HG03460 (cell line): Measurements from ENCODE around the gene ZMAT3.

ENCODE experiments used
- ATAC-seq: cut with Tn5 transposase; IDR thresholded peaks from one replicate; pipeline ENCODE4 v1.9.1; 2021; ENCODE audit not compliant: unreplicated experiment

Gene ZMAT3

DNA sequence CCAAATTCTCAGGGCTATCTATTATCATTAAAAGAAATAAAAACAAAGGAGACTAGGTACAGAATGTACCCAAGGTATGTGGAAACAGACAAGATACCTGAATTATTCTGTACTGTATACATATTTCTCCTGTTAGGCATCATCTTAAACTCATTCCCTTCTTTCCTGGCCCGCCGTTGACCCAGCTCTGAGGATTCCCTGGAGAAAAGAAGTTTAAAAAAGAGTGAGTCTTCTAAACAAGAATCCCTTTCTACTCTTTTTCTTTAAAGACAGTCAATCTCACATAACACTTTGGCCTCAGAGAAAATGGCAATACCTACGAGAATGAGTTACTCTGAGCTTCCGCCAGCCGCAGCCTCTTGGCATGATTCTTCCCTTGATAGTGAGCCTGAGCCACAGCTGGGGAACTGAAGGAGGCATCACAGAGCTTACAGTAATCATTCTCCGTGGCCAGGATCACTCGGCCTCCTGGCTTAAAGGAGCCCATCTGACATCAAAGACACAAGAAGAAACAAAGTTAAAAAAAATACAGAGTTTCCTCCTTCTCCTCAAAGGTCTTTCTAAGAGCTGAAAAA lies 44.2 kb downstream of the ZMAT3 start:
- ATAC-seq = no peak

DNA sequence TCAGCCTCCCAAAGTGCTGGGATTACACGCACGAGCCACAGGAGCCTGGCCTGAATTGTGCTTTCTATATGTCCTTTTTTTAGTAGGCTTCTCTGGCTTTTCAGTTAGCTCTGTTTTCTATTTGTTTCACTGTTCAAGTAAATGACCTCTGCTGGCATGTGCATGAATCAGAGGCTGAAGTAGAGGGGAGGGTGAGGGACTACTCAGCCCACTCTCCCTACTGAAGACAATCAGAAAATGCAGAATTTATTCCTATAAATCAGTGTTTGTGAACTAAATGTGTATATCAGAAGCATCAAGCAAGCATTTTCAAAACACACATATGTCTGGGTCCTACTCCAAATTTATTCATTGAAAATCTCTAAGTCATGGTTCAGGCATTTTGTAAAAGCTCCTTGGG lies 45.0 kb downstream of the ZMAT3 start:
- ATAC-seq = no peak

DNA sequence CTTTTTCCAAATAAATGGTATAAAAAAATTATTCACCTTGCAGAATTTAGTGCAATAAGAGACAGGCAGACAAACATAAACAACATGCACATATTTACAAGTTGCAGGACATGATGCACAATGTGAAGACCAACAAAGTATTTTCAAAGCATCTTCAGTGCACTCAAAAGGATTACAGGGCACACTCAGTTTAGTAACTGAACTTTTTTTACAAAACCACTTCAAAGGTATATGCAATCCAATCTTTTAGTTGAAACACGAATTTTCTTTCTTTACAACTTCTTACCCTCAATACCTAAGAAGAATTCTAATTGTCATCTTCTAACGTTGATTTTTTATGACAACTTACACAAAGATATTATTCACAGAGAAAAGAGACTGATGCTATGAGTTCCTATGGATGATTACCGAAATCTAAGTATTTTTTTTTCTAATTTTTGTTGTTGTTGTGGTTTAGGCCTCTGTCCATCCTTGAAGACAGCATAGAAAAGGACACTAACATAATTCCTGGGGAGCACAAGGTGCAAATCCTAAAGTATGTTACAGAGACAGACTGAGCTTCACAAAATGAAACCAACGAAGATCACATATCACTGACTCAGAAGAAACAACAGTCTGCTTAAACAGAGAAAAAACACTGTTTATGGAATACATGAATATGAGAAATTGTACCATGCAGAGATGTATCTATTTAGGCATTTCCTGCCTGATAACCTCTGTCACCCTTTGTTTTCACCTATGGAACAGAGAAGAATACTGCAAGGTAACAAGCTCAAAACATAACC lies 50.3 kb downstream of the ZMAT3 start:
- ATAC-seq = no peak

DNA sequence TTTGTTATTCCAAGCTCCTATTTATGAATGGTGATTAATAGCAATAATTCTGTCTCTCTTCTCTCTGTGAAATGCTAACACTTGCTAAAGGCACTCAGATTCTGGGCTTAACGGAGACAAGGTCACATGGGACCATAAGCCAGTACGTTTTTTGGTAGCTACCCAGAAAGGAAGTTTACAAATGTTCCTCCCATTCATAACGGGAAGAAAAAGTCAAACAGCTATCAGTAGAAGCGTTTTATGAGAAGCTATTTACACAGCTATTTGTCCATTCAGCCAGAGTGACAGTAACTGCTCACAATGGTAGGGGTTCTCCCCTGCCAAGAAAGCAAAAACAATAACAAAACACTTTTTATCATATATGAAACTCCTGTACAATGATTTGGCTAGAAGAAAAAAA lies 51.5 kb downstream of the ZMAT3 start:
- no peak for ATAC-seq

DNA sequence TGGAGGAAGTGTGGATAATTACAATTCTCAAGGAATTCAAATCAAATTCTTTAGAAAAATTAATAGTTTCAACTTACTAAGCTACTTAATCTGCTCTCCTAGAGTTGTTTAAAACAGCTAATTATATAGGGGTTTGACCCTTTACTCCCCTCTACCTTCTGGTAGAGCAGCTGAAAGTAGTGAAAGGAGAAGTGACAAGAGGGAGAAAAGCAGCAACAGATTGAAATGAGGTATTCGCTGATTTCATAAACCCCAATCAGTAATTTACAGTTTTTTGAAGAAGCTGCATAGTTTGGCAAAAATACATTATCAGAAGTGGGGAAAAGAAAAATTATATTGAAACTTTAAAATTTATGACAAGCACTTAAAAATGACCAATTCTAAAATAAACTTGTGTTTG lies 52.8 kb downstream of the ZMAT3 start:
- no peak for ATAC-seq

DNA sequence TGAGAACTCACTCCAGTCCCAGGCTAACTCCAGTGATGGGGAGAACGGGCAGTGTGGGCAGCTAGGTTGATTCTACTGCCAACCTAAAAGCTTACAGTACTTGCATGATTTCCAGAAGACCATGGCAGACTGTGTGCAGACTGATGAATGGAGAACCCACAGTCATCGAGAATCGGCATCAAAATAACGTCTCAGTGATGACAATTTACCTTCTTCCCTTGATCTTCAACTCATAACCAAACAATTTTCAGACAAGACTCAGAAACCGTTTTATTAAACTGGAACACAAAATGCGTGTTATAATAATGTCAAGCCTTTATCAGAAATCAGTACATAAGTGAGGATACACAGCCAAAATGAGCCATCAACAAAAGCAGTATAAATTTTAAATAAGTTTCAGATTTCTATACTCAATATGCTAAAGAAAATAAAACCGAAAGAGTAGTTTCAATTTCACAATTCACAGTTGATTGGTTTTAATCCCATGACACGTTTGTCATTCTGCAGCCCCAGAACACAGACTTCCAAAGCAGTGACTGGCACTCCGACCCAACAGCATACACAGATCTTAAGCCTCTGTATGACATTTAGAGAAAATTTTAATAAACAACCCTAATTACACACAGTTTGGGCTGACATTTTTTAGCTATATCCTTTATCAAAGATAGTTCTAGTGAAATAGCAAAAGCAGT lies 54.5 kb downstream of the ZMAT3 start:
- peak; percentile 61 for ATAC-seq

DNA sequence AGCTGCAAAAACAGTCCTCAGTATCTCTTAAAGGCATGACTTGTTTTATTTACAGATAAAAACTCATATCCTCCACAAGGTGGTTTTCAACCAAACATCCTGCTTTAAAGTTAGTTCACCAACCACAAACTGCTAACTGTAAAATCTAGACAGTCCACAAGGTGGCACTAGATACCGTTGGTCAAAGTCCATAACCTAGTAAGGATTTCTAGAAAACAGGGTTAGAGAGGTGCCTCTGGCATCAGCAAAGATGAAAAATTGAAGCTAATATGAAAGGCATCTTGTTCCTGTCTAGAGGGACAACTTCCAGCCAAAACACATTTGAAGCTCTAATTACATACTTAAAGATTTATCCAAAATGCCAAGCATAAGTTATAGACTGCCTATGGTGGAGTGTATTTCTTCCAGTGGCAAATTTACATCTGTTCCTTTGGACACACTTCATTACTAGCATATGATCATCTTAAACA lies 56.0 kb downstream of the ZMAT3 start:
- peak; percentile 55 for ATAC-seq

DNA sequence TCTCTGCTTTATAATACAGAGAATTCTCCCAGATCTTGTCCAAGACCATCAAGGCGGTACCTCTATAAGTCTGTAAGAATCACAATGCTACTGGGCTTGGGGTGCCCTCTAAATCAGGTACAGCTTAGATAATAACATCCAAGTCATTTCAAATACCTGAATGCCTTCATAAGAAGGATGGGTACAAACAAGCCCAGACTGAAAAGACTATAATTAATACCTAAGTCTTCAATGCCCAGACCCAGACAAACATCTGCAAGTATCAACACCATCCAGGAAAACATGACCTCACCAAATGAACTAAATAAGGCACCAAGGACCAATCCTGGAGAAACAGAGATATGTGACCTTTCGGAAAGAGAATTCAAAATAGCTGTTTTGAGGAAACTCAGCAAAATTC lies 65.9 kb downstream of the ZMAT3 start:
- no peak for ATAC-seq

DNA sequence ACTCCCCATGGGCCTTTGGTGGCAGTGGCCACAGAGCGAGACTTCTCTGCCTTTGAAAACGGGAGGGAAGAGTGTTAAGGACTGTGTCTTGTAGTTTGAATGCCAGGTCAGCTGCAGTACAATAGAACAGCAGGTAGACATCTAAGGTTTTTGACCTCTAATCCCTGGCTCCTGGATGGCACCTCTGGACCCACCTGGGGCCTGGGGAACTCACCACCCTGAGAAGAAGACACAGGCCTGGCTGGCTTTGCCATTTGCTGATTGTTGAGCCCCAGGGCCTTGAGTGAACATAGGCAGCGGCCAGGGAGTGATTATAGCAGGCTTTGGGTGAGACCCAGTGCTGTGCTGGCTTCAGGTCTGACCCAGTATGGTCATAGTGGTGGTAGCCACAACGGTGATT lies 66.4 kb downstream of the ZMAT3 start:
- no peak for ATAC-seq

DNA sequence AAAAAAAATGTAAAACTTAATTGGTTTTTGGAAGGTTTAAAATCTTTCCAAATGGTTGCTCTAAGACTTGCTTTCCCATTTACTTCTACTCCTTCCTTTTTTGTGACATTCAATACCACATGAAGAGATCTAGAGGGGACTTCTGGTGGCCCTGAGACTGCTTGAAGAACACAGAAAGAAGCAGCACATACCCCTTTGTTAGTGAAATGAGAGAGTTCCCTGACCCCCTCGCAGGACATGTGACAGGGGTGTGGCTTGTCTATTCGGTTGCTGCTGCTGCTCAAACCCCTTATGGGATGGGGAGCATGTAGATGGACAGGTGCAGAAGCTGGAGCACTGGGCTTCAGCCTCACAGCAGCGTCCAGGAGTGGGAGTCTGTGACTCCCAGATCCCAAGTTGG lies 71.0 kb downstream of the ZMAT3 start:
- no peak for ATAC-seq

DNA sequence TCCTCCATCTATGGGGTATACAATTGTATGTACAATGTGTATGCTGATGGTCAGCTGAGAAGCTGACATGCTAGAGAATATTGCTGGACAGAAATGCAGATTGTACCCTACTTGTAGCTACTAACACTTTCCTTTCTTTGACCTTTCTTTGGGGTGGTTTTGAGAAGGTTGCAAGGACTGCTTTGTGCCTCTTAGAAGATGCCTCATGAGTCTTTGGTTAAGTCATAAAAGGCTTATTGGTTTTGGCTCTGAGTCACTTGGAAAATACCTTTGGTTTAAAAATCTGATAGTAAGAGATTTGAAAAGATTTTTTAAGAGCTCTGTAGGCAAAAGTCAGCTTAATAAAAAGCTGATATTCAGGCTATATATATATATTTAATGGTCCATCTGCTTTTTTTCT lies 71.5 kb downstream of the ZMAT3 start:
- peak; percentile 80 for ATAC-seq

DNA sequence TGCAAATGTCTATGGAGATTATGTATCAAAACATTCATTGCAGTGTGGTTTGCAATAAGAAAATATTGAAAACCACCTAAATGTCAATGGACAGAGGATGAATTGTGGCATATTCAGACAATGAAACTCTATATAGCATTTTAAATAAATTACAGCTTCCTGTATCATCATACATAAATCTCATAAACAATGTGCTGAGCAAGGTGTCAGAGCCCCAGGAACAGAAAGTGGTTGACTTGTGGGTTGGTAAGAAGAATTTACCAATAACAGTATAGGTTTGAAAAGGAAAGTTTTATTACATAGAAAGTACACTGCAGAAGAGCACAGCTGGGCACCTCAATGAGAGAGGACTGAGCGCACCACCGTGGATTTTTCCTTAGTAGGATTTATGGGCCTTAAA lies 75.2 kb downstream of the ZMAT3 start:
- ATAC-seq = no peak

DNA sequence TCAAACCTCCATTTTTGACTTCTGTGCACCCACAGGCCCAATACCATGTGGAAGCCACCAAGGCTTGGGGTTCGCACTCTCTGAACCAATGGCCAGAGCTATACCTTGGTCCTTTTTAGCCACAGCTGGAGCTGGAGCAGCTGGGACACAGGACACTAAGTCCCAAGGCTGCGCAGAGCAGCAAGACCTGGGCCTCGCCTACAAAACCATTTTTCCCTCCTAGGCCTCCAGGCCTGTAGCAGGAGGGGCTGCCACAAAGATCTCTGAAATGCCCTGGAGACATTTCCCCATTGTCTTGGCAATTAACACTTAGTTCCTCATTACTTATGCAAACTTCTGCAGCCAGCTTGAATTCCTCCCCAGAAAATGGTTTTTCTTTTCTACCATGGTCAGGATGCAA lies 81.3 kb downstream of the ZMAT3 start:
- ATAC-seq = no peak

DNA sequence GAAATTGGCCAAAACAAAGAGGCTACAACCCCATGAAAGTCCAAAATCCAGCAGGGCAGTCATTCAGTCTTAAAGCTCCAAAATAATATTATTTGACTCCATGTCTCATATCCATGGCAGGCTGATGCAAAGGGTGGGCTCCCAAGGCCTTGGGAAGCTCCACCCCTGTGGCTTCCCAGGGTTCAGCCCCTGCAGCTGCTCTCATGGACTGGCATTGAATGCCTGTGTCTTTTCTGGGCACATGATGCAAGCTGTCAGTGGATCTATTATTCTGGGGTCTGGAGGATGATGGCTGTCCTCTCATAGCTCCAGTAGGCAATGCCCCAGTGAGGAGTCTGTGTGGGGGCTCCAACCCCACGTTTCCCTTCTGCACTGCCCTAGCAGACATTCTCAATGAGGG lies 81.8 kb downstream of the ZMAT3 start:
- no peak for ATAC-seq

DNA sequence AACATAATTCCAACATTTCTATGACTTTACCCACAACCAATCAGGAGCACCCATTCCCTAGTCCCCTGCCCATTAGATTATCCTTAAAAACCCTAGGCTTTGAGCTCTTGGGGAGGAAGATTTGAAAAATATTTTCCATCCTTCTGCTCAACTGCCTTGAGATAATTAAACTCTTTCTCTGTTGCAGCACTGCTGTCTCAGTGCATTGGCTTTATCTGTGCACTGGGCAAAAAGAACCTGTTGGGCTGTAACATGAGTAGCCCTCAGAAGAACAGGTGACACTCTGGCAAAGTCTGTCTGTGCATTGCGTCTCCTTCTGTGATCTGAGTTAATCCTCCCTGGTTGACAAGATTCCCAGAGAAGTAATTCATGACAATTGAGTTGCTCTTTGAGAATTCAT lies 83.9 kb downstream of the ZMAT3 start:
- ATAC-seq = no peak

DNA sequence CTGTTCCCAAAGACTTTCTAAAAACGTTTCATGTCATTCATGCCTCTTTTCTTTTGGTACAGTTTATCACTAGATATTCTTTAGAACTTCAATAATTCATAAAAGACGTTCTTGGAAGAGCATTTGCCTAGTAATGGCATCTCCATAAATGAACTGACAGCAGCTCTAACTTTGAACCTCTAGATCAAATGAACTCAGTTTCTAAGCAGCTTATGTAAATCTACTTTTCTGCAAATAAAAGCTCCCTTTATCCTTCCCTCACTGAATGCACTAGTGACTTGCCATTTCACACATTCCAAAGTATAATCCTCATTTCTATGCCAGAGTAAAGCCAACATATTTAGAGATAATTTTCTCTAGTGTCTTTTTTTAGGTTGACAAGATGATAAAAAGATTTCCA lies 85.2 kb downstream of the ZMAT3 start:
- no peak for ATAC-seq

DNA sequence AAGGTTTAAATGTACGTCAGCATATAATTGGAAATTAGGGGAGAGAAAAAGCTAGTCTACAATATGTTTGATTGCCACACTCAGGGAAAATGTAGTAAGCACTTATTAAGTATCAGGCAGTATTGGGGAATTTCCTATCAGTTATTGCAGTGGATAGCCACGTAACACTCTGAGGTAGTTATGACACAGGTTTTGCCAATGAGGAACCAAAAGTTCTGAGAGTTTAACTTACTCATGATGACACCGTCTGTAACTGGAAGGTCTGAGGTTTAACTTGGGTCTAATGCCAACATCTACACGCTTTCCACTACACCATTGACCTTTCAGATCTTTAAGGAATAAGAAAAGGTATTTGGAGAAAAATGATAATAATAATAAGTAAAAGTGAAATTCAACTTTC lies 89.5 kb downstream of the ZMAT3 start:
- ATAC-seq = peak; percentile 90

DNA sequence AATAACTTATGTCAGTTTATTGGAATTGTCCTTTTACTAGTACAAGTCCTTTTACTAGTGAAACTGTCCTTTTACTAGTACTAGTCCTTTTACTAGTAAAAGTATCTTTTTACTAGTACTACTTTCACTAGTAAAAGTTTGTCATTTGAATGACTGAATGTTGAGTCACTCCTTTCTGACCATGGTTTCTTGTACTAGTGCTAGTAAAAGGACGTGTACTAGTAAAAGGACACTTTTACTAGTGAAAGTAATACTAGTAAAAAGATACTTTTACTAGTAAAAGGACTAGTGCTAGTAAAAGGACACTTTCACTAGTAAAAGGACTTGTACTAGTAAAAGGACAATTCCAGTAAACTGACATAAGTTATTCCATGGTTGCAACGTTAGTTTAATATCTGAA lies 96.3 kb downstream of the ZMAT3 start:
- ATAC-seq = no peak

DNA sequence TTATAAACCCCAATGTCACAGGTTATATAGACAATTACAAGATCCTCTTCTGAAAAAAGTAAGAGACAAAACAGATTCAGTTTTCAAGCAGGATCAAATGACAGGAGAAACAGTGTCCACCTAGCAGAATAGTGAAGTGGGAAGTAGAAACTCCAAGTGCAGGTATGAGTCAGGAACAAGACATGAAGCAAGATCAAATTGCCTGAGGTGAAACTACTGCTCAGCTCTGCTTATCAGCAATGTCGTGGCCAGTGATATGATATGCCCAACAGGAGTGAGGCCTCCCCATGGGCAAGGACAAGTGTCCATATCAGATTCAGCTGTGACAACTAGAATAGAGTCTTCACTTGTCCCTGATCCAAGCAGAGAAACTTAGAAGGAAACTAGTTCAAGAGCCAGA lies 100.0 kb downstream of the ZMAT3 start:
- no peak for ATAC-seq

DNA sequence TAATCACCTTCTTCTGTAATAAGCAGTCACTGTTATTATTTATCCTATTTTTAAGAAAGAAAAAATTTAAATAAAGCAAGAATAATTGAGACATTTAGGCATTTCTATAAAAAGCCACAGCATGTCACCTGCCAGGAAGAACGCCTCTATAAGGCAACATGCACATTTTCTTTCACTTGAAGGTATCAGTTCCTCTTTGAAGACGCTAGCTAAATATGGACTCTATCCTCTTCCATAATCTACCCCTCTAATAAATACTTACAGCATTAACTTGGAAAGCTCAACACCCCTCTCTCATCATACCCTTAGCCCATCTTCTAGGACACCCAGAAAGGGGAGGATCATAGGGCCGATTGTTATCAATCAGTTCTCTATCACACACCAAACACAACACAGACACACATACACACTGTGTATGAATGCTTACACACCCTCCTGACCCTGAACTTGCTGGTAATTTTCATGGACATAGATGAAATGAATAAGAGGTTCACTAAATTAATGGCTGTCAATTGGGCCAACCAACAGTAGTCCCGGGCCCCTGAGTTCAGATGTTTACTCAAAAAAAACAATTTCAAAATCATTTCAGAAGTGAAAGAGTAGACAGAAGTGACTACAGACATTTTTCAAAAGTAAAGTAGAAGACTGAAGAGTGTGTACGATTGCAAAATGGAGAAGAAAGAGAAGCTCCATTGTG lies 102.5 kb downstream of the ZMAT3 start:
- ATAC-seq = peak; percentile 82
